DND-41 (cell line): ENCODE results near the gene NTSR1.

Experiments
- ATAC-seq: fragments of 200-7000 bp; cut with Tn5 transposase; 3 replicates; pipeline ENCODE4 v1.9.1; 2021; ENCODE audit warnings: low read depth; ENCODE audit not compliant: insufficient read depth
- DNase-seq: peaks from one replicate; pipeline ENCODE4 v3.0.0-alpha.2; 2020
- H2AFZ ChIP-seq: 2 replicates; pipeline ENCODE4 v1.6.0; 2012; ENCODE audit warnings: low read depth, low read length
- H3K27ac ChIP-seq: 2 replicates; pipeline ENCODE4 v1.5.1; 2012; ENCODE audit warnings: low read length, inconsistent platforms
- H3K27me3 ChIP-seq: fragments of 200-600 bp; sonication (generic); 2 replicates; pipeline ENCODE4 v1.6.0; 2012; ENCODE audit warnings: low read length, mild to moderate bottlenecking, inconsistent platforms; ENCODE audit not compliant: insufficient read depth, poor library complexity
- H3K36me3 ChIP-seq: 2 replicates; pipeline ENCODE4 v1.5.1; 2012; ENCODE audit warnings: low read length, inconsistent platforms; ENCODE audit not compliant: insufficient read depth
- H3K4me1 ChIP-seq: 2 replicates; pipeline ENCODE4 v1.5.1; 2012; ENCODE audit warnings: mild to moderate bottlenecking, low read length; ENCODE audit not compliant: insufficient read depth
- H3K4me2 ChIP-seq: 2 replicates; pipeline ENCODE4 v1.6.0; 2012; ENCODE audit warnings: mild to moderate bottlenecking, moderate library complexity, low read length, inconsistent platforms; ENCODE audit not compliant: insufficient read depth
- H3K4me3 ChIP-seq, 2 experiments: fragments of 200-600 bp in 1 of 2; shearing (Covaris generic) in 1 of 2; 2 replicates each; pipeline ENCODE4 v1.5.1; 2012 to 2016; ENCODE audit warnings: inconsistent platforms in 2 of 2, low read length in 2 of 2, mild to moderate bottlenecking in 2 of 2, low read depth in 1 of 2, moderate library complexity in 1 of 2
- H3K79me2 ChIP-seq: 2 replicates; pipeline ENCODE4 v1.6.0; 2012; ENCODE audit warnings: low read length, inconsistent platforms; ENCODE audit not compliant: insufficient read depth
- H3K9ac ChIP-seq: 2 replicates; pipeline ENCODE4 v1.6.0; 2012; ENCODE audit warnings: low read depth, mild to moderate bottlenecking, inconsistent platforms, low read length, moderate library complexity
- H3K9me3 ChIP-seq: 2 replicates; pipeline ENCODE4 v1.5.1; 2012; ENCODE audit warnings: low read length, moderate library complexity, mild to moderate bottlenecking, inconsistent platforms; ENCODE audit not compliant: insufficient read depth, severe bottlenecking
- H4K20me1 ChIP-seq: 2 replicates; pipeline ENCODE4 v1.6.0; 2012; ENCODE audit warnings: low read length; ENCODE audit not compliant: insufficient read depth
- EZH2 ChIP-seq: IDR thresholded peaks from 3 replicates; pipeline ENCODE4 v1.6.1; 2012; ENCODE audit warnings: borderline replicate concordance, low read depth, mild to moderate bottlenecking, moderate library complexity, low read length, inconsistent platforms; ENCODE audit not compliant: severe bottlenecking
- TF ChIP-seq, protein P1 (sequence below): IDR thresholded peaks from 2 replicates; pipeline ENCODE4 v1.5.1; 2012; ENCODE audit warnings: borderline replicate concordance, low read length, moderate library complexity, mild to moderate bottlenecking; ENCODE audit not compliant: poor library complexity, severe bottlenecking; ENCODE audit errors: extremely low read depth

Gene NTSR1

DNA sequence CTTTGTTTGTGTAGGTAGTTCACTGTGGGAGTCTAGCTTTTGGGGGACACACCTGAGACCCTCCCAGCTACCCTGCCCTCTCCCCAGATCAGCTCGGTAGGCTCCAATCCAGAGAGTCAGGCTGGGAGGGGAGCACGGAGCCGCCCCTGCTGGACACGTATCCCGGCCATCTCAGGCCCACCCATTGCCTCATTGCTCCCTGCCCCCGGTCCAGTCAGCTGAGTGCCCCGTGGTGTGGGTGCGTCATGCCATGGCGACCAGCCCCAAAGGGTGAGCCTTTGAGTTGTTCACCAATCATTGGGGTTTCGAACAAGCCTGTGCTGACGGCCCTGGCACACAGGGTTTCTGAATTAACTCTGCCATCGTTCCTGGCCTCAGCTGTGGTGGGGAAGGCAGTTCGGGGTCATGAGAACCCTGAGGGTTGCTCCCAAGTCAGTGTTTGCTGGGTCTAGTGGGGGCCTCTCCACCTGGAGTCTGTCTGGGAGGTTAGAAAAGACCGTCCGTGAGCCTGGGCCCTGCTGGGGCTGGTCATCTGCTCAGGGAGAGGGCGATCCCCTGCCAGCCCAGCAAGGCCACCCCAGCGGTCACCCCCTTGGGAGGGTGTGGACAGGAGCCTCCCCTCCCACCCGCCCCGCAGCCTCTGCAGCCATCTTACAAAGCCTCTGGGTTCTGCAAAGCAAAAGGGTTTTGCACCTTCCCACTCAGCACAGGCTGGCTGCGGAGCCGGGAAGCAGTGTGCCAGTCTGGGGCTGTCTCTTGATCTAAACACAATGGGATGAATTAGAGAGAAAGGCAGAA, 34.5 kb downstream of the NTSR1 start:
- TF ChIP-seq, protein P1, sequence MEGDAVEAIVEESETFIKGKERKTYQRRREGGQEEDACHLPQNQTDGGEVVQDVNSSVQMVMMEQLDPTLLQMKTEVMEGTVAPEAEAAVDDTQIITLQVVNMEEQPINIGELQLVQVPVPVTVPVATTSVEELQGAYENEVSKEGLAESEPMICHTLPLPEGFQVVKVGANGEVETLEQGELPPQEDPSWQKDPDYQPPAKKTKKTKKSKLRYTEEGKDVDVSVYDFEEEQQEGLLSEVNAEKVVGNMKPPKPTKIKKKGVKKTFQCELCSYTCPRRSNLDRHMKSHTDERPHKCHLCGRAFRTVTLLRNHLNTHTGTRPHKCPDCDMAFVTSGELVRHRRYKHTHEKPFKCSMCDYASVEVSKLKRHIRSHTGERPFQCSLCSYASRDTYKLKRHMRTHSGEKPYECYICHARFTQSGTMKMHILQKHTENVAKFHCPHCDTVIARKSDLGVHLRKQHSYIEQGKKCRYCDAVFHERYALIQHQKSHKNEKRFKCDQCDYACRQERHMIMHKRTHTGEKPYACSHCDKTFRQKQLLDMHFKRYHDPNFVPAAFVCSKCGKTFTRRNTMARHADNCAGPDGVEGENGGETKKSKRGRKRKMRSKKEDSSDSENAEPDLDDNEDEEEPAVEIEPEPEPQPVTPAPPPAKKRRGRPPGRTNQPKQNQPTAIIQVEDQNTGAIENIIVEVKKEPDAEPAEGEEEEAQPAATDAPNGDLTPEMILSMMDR = no peak
- TF ChIP-seq EZH2 = no peak
- peaks cover 26% of the 10 kb centered on the region for H4K20me1 ChIP-seq
- no peak overlapping the region for H3K27ac ChIP-seq

DNA sequence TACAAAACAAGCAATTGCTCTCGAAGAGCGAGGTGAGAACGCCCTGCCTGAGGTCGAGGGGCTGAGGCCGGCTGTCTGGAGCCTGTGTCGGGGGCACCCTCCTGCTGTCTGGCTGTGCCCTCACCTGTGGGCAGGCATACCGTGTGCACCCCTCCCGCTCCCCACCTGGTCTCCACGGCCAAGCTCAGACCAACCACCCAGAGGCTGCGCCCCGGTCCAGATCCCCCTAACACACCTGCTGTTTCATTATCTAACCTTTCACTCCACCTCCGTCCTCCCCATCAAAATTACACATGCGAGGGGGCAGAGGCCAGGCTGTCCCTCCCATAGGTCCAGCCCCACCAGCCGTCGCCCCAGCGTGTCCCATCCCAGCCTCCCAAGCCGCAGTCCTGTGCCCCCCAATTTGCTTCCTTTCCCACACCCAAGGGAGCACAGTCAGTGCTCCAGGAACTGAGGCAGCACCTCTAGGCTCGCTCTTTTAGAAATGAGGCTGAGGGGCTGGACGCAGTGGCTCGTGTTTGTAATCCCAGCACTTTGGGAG, 35.2 kb downstream of the NTSR1 start:
- no peak overlapping the region for H3K27ac ChIP-seq
- H3K79me2 ChIP-seq = no peaks in the 10 kb centered on the region
- TF ChIP-seq, protein P1 = no peak
- TF ChIP-seq EZH2 = no peak
- ATAC-seq = no peak
- H3K9me3 ChIP-seq = no peaks in the 10 kb centered on the region
- peaks cover 26% of the 10 kb centered on the region for H4K20me1 ChIP-seq
- H3K36me3 ChIP-seq = no peaks in the 10 kb centered on the region
- no peaks in the 10 kb centered on the region for H3K4me1 ChIP-seq
- H2AFZ ChIP-seq = no peak overlapping the region
- no peaks in the 10 kb centered on the region for H3K27me3 ChIP-seq
- no peak overlapping the region for H3K4me3 ChIP-seq
- H3K9ac ChIP-seq = no peak overlapping the region
- DNase-seq = no peak
- no peak overlapping the region for H3K4me2 ChIP-seq

More for the DNA sequence above, 34.5 kb downstream of the NTSR1 start:
- H2AFZ ChIP-seq = no peak overlapping the region
- H3K79me2 ChIP-seq = no peaks in the 10 kb centered on the region
- no peak for ATAC-seq
- H3K9me3 ChIP-seq = no peaks in the 10 kb centered on the region
- no peaks in the 10 kb centered on the region for H3K4me1 ChIP-seq
- H3K9ac ChIP-seq = no peak overlapping the region
- no peak overlapping the region for H3K4me3 ChIP-seq
- H3K36me3 ChIP-seq = no peaks in the 10 kb centered on the region
- H3K4me2 ChIP-seq = no peak overlapping the region
- H3K27me3 ChIP-seq = no peaks in the 10 kb centered on the region
- DNase-seq = no peak

DNA sequence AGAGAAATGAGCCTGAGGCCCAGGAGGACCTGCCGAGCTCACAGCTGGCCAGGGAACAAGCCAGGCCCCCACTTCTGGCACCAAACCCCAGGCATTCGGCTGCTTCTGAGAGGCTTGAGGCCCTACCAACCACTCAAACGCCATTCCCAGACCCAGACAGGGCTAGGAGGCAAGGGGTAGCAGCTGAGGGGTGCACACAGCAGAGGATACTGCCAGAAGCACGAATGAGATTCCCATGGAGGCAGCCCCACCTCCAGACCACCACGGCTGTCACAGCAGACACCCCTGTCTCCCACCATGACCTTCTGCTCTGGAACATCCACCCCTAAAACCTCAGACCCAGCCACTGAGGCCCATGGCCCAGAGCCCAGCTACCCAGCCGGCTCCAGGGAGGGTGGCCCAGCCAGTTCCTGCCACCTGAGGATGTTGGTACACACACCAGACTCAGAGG, 36.1 kb downstream of the NTSR1 start:
- Histone ChIP-seq H3K27me3 (no peaks in the 10 kb centered on the region), H3K4me3 (no peak overlapping the region), H2AFZ (no peak overlapping the region), H3K36me3 (no peaks in the 10 kb centered on the region), H3K79me2 (no peaks in the 10 kb centered on the region), H3K9me3 (no peaks in the 10 kb centered on the region), H4K20me1 (peaks cover 26% of the 10 kb centered on the region), H3K4me1 (no peaks in the 10 kb centered on the region), H3K27ac (no peak overlapping the region), H3K9ac (no peak overlapping the region), H3K4me2 (no peak overlapping the region)
- TF ChIP-seq, protein P1 = no peak
- TF ChIP-seq EZH2 = no peak
- DNase-seq (no peak), ATAC-seq (no peak)
